Natural killer cell treated with Interleukin-12 subunit alpha and Interleukin-12 subunit beta and Interleukin-15 and Interleukin-18, amount 100 ng/mL, for 72 hours (primary cell): ENCODE data around the gene TMEM37. TPM values are rescaled to one million over a fixed set of nuclear protein-coding genes. Genes with fewer than 3 reads are reported as not detected.

ENCODE experiments used
- ATAC-seq, 2 donors: fragments of 150-1000 bp; cut with Tn5 transposase in 1 of 2; sonication (Bioruptor Pico), chemical (Tn5 transposase) in 1 of 2; 2 replicates each; pipeline ENCODE4 v1.10.0; 2021
- DNase-seq: peaks from one replicate; pipeline ENCODE4 v3.0.0; 2022; ENCODE audit warnings: low spot score
- H3K27ac Mint-ChIP-seq, 2 donors: 1 replicate in 1 of 2; 2 replicates in 1 of 2; pipeline ENCODE4 v1.8.0; 2022; ENCODE audit warnings: mixed read lengths in 2 of 2, mild to moderate bottlenecking in 1 of 2, moderate library complexity in 1 of 2
- H3K27me3 Mint-ChIP-seq, 2 donors: 1 replicate in 1 of 2; 2 replicates in 1 of 2; pipeline ENCODE4 v1.8.0; 2022; ENCODE audit warnings: mixed read lengths in 2 of 2
- H3K36me3 Mint-ChIP-seq: one replicate; pipeline ENCODE4 v1.8.0; 2022; ENCODE audit warnings: mixed read lengths
- H3K4me1 Mint-ChIP-seq, 2 donors: 1 replicate in 1 of 2; 2 replicates in 1 of 2; pipeline ENCODE4 v1.8.0; 2022; ENCODE audit warnings: low read depth in 2 of 2, mixed read lengths in 2 of 2, mild to moderate bottlenecking in 1 of 2
- H3K4me3 Mint-ChIP-seq: one replicate; pipeline ENCODE4 v1.8.0; 2022; ENCODE audit warnings: mixed read lengths
- H3K9me3 Mint-ChIP-seq: 2 replicates; pipeline ENCODE4 v1.8.0; 2022; ENCODE audit warnings: mixed read lengths
- total RNA-seq, 2 donors: library from RNA; stranded (reverse); gene quantifications; one replicate each; pipeline ENCODE4 v1.2.3, GENCODE V29; 2022

TMEM37 gene
- total RNA-seq, 2 donors from 2014 or later: not detected

- Mint-ChIP-seq H3K9me3 (no peaks in the 10 kb centered on the region), H3K4me1 (no peaks in the 10 kb centered on the region), H3K27me3 (peaks cover 50 to 64% of the 10 kb centered on the region in 2 donors), H3K36me3 (no peaks in the 10 kb centered on the region), H3K4me3 (no peak overlapping the region), H3K27ac (no peak overlapping the region)
- no peak for DNase-seq
- ATAC-seq: no peak
Observed at GRCh38 chr2:119423811-119424210, 7.8 kb upstream of the TMEM37 start.

GRCh38 chr2:119424284-119425118 is 7.2 kb upstream of the TMEM37 start:
- no peaks in the 10 kb centered on the region for H3K36me3 Mint-ChIP-seq
- DNase-seq (no peak), ATAC-seq (peak in 1 of 2 donors; percentile 26)
- peaks cover 55 to 65% of the 10 kb centered on the region in 2 donors for H3K27me3 Mint-ChIP-seq
- no peak overlapping the region for H3K4me3 Mint-ChIP-seq
- no peaks in the 10 kb centered on the region for H3K9me3 Mint-ChIP-seq
- H3K27ac Mint-ChIP-seq: no peak overlapping the region
- H3K4me1 Mint-ChIP-seq: no peaks in the 10 kb centered on the region

- Mint-ChIP-seq H3K36me3 (no peaks in the 10 kb centered on the region), H3K9me3 (no peaks in the 10 kb centered on the region), H3K27ac (no peak overlapping the region), H3K27me3 (peaks cover 56 to 65% of the 10 kb centered on the region in 2 donors), H3K4me3 (no peak overlapping the region), H3K4me1 (no peaks in the 10 kb centered on the region)
- no peak for ATAC-seq
- no peak for DNase-seq
Observed at GRCh38 chr2:119425119-119425405, 6.6 kb upstream of the TMEM37 start.

GRCh38 chr2:119425620-119426395 is 5.8 kb upstream of the TMEM37 start:
- H3K4me1 Mint-ChIP-seq: no peaks in the 10 kb centered on the region
- H3K4me3 Mint-ChIP-seq: no peak overlapping the region
- DNase-seq: no peak
- no peak overlapping the region for H3K27ac Mint-ChIP-seq
- no peaks in the 10 kb centered on the region for H3K9me3 Mint-ChIP-seq
- no peaks in the 10 kb centered on the region for H3K36me3 Mint-ChIP-seq
- peaks cover 56 to 65% of the 10 kb centered on the region in 2 donors for H3K27me3 Mint-ChIP-seq
- no peak for ATAC-seq

GRCh38 chr2:119426396-119426675 is 5.3 kb upstream of the TMEM37 start:
- no peak overlapping the region for H3K27ac Mint-ChIP-seq

GRCh38 chr2:119426801-119427395 is 4.8 kb upstream of the TMEM37 start:
- Mint-ChIP-seq H3K4me1 (no peaks in the 10 kb centered on the region), H3K27ac (no peak overlapping the region), H3K36me3 (no peaks in the 10 kb centered on the region), H3K9me3 (no peaks in the 10 kb centered on the region), H3K4me3 (no peak overlapping the region), H3K27me3 (peaks cover 51 to 57% of the 10 kb centered on the region in 2 donors)
- DNase-seq (no peak), ATAC-seq (no peak)

More at GRCh38 chr2:119426396-119426675, 5.3 kb upstream of the TMEM37 start:
- Mint-ChIP-seq H3K27me3 (peaks cover 56 to 62% of the 10 kb centered on the region in 2 donors), H3K4me3 (no peak overlapping the region), H3K4me1 (no peaks in the 10 kb centered on the region), H3K36me3 (no peaks in the 10 kb centered on the region), H3K9me3 (no peaks in the 10 kb centered on the region)
- ATAC-seq (no peak), DNase-seq (no peak)

GRCh38 chr2:119427756-119428155 is 3.9 kb upstream of the TMEM37 start:
- peaks cover 52 to 59% of the 10 kb centered on the region in 2 donors for H3K27me3 Mint-ChIP-seq
- H3K4me3 Mint-ChIP-seq: no peak overlapping the region
- DNase-seq: no peak
- H3K4me1 Mint-ChIP-seq: no peaks in the 10 kb centered on the region
- no peaks in the 10 kb centered on the region for H3K9me3 Mint-ChIP-seq
- no peak overlapping the region for H3K27ac Mint-ChIP-seq
- no peak for ATAC-seq
- no peaks in the 10 kb centered on the region for H3K36me3 Mint-ChIP-seq

GRCh38 chr2:119428488-119429224 is 3.0 kb upstream of the TMEM37 start:
- Mint-ChIP-seq H3K4me1 (no peaks in the 10 kb centered on the region), H3K27ac (no peak overlapping the region), H3K9me3 (no peaks in the 10 kb centered on the region), H3K27me3 (peaks cover 53 to 67% of the 10 kb centered on the region in 2 donors), H3K36me3 (no peaks in the 10 kb centered on the region), H3K4me3 (no peak overlapping the region)
- ATAC-seq (no peak), DNase-seq (no peak)

- H3K27ac Mint-ChIP-seq: no peak overlapping the region
- H3K27me3 Mint-ChIP-seq: peaks cover 54 to 70% of the 10 kb centered on the region in 2 donors
- DNase-seq: no peak
- no peaks in the 10 kb centered on the region for H3K9me3 Mint-ChIP-seq
- no peak for ATAC-seq
- no peaks in the 10 kb centered on the region for H3K36me3 Mint-ChIP-seq
- no peaks in the 10 kb centered on the region for H3K4me1 Mint-ChIP-seq
- H3K4me3 Mint-ChIP-seq: no peak overlapping the region
Observed at GRCh38 chr2:119429225-119429981, 2.3 kb upstream of the TMEM37 start.

- Mint-ChIP-seq H3K27me3 (peaks cover 52 to 70% of the 10 kb centered on the region in 2 donors), H3K4me1 (no peaks in the 10 kb centered on the region), H3K36me3 (no peaks in the 10 kb centered on the region), H3K4me3 (no peak overlapping the region), H3K27ac (no peak overlapping the region), H3K9me3 (no peaks in the 10 kb centered on the region)
- peak in 1 of 2 donors; percentile 11 for ATAC-seq
- DNase-seq: no peak
Observed at GRCh38 chr2:119430023-119430498, 1.6 kb upstream of the TMEM37 start.

GRCh38 chr2:119431976-119432850 is 559 bp downstream of the TMEM37 start:
- no peaks in the 10 kb centered on the region for H3K36me3 Mint-ChIP-seq
- DNase-seq (no peak), ATAC-seq (no peak)
- H3K4me3 Mint-ChIP-seq: peak overlapping the region; percentile 42
- H3K4me1 Mint-ChIP-seq: no peaks in the 10 kb centered on the region
- no peaks in the 10 kb centered on the region for H3K9me3 Mint-ChIP-seq
- no peak overlapping the region for H3K27ac Mint-ChIP-seq
- H3K27me3 Mint-ChIP-seq: peaks cover 47 to 68% of the 10 kb centered on the region in 2 donors

- Mint-ChIP-seq H3K36me3 (no peaks in the 10 kb centered on the region), H3K27me3 (peaks cover 40 to 60% of the 10 kb centered on the region in 2 donors)
Observed at GRCh38 chr2:119432851-119433522, 1.3 kb downstream of the TMEM37 start.

More at GRCh38 chr2:119432851-119433522, 1.3 kb downstream of the TMEM37 start:
- Mint-ChIP-seq H3K4me1 (no peaks in the 10 kb centered on the region), H3K9me3 (no peaks in the 10 kb centered on the region), H3K27ac (no peak overlapping the region), H3K4me3 (no peak overlapping the region)
- DNase-seq: no peak
- ATAC-seq: no peak
